Testis (tissue), 2 donors: ENCODE measurements around the gene HECTD4.

Experiments used
- POLR2A ChIP-seq: fragments of 450-650 bp; IDR thresholded peaks from one replicate; pipeline ENCODE4 v1.6.1; 2017; ENCODE audit warnings: antibody characterized with exemption, mild to moderate bottlenecking, moderate library complexity
- TF ChIP-seq, protein P1 (sequence below), 3 experiments: fragments of 450-650 bp in 2 of 3; fragments of 200-600 bp in 1 of 3; sonication (generic) in 1 of 3; IDR thresholded peaks; one replicate each; pipeline ENCODE4 v1.5.1; 2016 to 2019; ENCODE audit warnings: antibody characterized with exemption in 3 of 3, mild to moderate bottlenecking in 2 of 3, moderate library complexity in 1 of 3

DNA sequence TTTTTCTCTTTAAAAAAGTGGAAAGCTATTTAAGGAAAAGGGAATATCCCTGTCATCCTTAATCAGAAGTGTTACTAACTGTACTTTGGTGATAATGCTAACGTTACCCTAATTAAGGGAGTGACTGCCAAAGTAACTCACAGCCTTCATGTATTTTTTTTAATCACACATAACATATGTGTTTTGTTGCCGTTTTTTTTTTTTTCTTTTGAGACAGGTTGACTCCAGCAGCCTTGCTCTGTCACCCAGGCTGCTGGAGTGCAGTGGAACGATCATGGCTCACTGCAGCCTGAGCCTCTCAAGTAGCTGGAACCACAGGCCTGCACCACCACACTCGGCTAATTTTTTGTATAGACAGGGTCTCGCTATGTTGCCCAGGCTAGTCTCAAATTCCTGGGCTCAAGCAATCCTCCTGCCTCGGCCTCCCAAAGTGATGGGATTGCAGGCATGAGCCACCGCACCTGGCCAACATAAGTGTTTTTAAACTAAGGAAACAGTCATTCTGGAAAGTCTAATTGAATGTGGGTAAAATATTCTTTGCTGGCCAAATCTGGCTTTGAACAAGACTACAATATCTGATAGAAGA is 56.5 kb downstream of the HECTD4 start:
- TF ChIP-seq POLR2A, result no peak
- TF ChIP-seq, protein P1, sequence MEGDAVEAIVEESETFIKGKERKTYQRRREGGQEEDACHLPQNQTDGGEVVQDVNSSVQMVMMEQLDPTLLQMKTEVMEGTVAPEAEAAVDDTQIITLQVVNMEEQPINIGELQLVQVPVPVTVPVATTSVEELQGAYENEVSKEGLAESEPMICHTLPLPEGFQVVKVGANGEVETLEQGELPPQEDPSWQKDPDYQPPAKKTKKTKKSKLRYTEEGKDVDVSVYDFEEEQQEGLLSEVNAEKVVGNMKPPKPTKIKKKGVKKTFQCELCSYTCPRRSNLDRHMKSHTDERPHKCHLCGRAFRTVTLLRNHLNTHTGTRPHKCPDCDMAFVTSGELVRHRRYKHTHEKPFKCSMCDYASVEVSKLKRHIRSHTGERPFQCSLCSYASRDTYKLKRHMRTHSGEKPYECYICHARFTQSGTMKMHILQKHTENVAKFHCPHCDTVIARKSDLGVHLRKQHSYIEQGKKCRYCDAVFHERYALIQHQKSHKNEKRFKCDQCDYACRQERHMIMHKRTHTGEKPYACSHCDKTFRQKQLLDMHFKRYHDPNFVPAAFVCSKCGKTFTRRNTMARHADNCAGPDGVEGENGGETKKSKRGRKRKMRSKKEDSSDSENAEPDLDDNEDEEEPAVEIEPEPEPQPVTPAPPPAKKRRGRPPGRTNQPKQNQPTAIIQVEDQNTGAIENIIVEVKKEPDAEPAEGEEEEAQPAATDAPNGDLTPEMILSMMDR (IDR thresholded peaks at IDR 0.05), result no peak
